Activated T-cell treated with anti-CD3 and anti-CD28 coated beads, Interleukin-2, amount 50 U/mL, for 48 hours (primary cell): ENCODE measurements around the gene ESYT1.
A peak's percentile ranks its signal among the peaks of the same experiment; 100 is the strongest.

Experiments
- DNase-seq, 2 experiments: peaks; one replicate each; pipeline ENCODE4 v3.0.0-alpha.2; 2020

ESYT1 gene

DNA sequence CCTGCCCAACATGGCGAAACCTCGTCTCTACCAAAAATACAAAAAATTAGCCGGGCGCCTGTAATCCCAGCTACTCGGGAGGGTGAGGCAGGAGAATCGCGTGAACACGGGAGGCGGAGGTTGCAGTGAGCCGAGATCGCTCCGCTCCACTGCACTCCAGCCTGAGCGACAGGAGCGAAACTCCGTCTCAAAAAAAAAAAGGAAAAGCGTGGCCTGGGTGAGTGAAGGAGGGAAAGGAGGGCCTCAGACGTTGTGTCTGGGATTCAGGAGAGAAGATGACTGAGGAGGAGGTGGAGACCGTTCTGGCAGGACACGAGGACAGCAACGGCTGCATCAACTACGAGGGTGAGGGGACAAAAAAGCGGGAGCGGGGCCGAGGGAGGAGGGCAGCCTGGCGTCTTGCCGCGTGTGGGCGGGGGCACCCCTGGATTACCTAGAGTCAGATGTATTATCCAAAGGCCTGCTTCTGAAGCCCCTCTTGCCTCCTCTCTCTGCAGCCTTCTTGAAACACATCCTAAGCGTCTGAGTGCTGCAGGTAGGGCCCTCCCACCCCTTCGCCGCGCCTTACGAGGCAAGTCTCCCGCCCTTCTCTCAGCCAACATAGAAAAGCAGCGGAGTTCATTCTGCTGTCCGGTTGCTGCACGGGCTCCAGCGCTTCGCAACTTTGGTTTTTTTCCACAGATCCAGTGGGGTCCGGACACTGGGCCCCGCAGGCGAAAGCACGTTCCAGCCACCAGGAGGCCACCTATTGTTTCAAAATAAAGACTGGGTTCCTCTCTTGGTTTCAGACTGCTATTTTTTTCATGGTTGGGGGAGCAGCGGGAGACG is 29.3 kb downstream of the ESYT1 start:
- DNase-seq, result peak; percentile 75 to 79

DNA sequence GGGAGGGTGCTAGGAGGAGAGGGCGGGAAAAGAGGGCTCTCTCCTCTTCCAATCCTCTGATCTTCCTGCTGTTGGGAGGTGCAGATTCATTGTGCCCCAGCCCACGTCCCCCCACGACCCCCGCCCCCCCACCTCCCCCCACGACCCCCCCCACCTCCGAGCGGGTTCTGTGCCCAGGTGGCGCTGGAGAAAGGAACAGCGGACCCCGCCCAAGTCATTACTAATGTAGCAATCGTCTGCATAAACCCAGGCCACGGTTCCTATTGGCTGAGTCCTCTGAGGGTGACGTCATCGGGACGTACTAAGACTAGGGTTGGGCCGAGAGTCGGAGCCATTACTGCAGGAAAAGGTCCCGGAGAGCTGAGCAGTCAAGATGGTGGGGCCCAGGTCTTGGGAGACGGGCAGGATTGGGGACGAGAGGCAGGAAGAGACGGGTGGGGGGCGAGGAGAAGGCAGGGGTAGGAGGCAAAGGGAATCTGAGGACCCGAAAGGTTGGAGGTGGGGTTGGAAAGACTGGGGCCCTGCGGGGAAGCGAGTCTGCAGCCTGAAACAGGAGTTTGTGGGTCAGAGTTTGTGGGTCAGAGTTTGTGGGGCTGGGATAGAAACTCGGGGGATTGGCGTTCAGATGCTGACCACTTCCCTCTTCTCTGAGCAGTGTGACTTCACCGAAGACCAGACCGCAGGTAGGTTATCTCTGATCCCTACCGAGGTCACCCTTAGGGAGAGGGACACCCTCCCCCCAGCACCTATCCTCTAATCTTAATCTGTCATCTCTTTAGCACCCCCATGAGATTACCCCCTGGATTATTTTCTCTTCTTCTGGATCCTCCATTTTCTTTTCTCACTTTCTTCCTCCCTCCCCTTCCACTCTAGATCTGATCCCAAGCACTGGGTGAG is 30.2 kb downstream of the ESYT1 start, which contains the start of gene MYL6:
TSS of gene MYL6 (plus strand) at position 331 of the 897 bp plus-strand sequence. CDS start at position 374, 43 bp downstream.
- peak; percentile 90 to 91 for DNase-seq

DNA sequence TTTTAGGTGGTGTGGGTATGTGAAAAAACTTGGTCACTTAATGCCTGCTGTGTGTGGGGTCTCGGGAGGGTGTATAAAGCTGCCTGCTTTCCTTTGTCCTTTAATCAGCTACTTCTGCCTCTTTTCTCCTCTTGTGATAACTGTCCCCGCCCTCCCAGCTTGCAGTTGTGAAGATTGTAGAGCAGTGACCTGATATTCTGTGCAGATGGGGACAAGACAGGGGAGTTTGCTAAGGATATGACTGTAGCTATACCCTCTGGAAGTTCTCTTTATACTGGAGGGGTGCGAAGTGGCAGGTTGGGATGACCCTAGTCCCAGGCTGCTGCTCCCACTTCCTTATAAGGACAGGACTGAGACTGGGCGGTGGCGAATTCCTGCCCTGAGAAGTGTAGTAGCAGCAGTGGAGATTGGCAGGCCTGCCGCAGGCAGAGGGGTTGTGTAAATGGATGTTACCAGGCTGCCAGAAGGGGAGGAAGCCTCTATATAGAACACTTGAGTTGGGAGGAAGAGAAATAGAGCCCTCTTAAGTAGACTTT is 30.9 kb downstream of the ESYT1 start:
- DNase-seq, result peak; percentile 46 to 54

DNA sequence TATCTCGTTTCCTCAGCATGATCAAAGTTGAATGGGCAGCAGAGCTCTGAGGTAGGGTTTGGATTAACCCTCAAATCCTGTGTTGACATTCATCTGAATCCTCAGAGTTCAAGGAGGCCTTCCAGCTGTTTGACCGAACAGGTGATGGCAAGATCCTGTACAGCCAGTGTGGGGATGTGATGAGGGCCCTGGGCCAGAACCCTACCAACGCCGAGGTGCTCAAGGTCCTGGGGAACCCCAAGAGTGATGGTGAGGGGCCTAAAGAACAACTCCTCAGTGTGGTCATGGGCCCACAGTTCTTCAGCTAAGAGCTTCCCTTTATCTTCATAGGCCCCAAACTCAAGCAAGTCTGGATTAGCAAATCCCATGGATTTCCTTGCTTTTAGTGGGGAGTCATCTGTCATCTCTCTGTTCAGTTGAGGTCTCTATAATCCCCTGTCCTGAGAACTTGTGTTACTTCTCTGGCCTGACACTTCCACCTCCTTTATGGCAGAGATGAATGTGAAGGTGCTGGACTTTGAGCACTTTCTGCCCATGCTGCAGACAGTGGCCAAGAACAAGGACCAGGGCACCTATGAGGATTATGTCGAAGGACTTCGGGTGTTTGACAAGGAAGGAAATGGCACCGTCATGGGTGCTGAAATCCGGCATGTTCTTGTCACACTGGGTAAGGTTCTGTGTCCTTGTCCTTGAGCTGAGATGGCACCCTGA is 31.6 kb downstream of the ESYT1 start:
- no peak for DNase-seq

DNA sequence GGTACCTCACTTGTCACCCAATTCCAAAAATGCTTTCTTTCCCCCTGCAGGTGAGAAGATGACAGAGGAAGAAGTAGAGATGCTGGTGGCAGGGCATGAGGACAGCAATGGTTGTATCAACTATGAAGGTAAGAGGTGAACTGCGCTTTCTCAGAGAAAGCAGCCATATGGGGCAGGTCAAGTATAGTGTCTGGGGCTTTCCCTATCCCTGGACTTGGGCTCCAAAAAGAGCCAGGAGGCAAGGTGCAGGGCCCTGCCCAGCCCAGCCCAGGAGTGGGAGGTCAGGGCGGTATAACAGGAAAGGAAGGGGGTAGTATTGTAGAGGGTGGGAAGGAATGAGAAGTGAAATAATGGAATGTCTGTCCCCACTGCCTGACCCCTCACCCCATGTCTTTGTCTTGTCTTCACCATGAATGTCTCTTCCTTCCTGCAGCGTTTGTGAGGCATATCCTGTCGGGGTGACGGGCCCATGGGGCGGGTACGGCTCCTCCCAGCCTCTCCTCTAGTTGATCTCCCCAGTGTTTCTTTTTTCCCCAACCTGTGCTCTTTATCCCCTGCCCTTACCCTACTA is 32.2 kb downstream of the ESYT1 start:
- DNase-seq, result peak; percentile 65 to 74

DNA sequence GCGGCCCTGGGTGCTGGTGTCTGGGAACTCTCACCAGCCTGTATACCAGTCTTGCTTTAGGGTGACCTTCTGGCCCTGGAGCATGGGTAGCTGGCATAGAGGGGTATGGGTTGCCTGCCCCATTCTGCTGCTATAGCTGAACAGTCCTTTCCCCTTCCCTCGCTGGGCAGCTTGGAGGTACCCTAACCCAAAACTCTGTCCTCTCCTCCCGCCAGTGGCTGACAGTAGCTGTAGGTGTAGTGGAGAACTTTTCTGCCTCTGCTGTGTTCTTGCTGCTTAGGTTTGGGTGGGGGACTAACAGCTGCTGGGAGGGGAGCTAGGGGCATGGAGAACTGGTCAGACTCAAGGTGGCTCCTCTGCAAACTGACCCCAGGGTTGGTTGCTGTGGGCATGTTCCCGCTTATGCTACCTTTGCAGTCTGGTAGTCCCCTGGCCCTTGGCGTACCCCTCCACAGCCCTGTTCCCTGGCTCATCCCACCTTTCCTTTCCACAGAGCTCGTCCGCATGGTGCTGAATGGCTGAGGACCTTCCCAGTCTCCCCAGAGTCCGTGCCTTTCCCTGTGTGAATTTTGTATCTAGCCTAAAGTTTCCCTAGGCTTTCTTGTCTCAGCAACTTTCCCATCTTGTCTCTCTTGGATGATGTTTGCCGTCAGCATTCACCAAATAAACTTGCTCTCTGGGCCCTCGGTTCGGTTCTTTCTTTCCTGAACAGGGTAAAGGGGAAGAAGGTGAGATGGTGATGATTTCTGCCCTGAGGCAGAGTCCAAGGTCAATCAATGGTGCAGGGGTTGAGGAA is 33.0 kb downstream of the ESYT1 start:
- no peak for DNase-seq

DNA sequence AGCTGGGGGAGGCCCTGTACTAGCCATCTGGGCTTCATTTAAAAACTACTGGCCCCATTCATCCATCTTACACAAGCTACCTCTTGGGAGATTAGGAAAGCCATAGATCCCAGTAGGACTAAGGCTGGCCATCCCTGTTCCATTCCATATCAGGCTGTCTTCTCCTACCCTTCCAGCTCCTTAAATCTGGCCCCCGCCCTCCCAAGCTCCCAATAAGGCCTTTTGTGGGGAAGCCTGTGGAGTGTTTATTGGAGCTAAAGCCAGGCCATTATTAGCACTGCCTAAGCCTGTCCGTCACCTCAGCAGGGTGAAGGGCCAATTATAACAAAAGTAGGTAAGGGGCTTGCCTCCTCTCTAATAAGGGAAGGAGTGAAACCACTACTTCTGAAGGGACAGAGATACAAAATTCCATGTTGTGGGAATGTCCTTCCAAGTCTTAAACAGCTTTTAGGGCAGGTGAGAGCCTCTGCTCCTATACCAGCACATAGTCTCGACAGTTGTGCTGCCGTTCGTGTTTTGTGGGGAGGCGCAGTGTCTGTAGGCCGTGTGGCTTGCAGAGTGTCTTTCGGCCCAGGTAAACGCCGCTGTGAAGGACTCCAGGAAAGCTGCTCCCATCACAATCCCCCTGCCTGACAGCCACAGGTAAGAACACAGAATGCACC is 33.8 kb downstream of the ESYT1 start:
- DNase-seq, result no peak

DNA sequence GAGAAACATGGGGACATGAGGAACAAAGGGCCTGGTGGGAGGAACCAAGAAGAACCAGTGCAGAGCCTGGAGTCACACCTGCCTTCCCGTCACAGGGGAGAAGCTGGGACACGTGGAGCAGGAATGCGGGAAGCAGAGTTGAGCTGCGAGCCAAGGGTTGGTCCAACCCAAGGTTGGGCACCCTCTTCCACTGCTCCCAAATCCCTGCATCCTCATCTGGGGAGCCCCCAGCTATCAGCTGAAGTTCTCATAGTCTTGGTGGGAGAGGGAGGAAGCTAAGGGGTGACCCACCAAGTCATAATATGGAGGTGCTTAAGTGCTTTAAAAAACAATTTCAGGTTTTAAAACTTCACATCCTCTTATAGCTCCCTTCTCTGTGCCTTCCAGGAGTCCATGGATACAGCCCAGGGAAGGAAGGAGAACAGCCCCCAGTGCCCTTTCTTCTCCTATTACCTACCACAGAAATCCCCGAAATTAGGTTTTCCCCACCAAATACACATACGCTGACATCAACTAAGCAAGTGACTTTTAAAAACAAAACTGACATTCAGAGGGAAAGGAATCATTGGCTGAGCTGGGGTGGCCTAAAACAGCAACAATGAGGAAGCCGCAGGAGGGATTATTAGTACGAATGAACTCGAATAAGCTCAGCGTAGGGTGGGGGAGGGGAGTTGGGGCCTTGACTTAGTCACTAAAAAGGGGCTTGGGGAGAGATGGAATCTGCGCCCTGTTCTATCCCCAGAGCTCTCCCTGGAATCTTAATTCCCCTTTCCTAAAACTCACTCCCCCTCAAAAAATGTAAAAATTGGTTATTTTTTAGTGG is 34.6 kb downstream of the ESYT1 start:
- no peak for DNase-seq

DNA sequence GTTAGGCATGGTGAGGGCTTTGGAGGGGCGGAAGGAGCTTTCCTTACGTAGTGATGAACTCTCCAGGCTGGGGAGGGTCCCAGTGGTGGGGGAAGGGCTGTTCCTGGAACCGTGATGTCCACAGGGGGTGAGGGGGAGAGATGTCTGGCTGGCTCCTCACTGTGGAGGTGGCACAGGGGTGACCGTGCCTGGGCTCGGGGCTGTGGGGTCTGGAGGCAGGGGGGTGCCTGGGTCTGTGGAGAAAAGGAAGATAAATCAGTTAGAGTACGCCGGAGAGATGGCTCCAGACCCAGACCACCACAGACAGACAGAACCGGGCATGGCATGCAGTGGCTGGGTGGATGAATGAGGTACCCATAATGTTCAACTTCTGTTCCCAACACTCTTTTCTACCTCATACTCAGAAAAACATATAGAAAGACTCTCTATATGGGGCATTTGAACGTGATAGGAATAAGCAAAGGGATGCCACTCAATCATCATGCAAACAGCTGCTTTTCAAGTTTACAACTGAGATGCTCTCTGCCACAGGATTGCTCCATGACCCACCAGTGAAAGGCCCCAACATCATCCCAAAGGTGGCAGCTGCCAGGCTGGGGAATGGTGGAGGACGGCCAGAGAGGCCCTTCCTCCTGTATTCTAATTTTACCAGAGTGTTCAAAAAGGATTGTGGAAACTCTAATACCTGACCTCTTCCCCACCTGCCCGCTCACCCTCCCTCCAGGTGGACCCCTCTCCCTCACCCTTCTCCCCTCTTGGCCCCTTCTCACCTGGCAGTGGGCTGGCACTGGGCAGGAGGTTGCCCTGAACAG is 35.7 kb downstream of the ESYT1 start:
- DNase-seq, result no peak

DNA sequence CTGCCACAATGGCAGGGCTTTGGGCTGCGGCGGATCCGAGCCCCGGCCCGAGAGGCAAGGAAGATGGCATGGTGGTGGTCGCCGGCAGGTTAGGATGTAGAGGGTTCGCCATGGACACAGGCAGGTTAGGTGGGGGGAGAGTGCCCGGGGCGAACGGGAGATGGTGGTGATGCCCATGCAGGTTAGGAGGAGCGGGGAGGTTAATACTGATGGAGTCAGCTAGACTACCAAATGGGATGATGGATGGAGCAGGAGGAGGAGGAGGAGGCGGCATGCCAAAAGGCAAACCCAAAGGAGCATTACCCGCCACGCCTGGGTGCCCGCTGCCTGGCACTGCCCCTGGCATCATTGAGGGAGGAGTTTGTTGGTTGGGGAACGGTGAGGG is 36.3 kb downstream of the ESYT1 start:
- no peak for DNase-seq

DNA sequence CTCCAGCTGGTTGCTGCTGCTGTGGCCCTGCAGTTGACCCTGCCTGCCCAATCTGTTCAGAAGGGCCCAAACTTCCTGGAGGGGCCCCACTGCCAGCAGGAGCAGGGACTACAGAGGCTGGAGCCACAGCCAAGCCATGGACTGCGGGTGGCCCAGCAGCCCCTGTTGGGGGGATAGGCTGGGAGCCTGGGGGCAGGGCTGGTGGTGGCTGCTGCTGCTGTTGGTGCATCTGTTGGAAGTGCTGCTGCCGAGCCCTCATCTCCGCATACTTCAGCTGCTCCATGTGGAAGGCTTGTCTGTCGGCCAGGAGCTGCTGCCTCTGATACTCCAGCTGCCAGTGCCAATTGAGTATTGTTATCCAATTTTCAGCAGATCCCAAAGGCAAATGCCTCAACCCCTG is 37.3 kb downstream of the ESYT1 start:
- DNase-seq, result no peak

DNA sequence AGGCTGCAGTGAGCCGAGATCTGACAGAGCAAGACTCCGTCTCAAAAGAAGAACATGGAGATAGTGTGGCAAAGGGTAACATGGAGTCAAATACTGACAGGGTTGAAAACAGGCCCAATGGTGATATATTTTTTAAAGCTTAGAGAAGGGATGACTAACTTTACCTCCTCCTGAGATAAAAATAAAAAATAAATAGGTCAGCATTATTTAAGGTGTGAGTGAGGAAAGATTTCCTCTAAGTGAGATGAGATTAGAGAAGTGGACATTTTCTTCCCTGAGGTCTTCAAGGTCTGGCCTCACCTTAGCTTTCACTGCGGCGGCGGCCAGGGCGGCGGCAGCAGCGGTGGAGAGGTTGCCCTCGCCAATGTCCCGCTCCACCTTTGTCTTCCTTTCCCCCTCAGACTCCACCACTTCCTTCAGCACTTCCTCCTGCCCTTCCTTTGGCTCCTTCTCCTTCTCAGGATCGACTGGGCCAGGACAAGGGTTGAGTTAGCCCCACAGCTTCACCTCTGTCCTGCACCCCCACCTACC is 41.2 kb downstream of the ESYT1 start:
- no peak for DNase-seq

DNA sequence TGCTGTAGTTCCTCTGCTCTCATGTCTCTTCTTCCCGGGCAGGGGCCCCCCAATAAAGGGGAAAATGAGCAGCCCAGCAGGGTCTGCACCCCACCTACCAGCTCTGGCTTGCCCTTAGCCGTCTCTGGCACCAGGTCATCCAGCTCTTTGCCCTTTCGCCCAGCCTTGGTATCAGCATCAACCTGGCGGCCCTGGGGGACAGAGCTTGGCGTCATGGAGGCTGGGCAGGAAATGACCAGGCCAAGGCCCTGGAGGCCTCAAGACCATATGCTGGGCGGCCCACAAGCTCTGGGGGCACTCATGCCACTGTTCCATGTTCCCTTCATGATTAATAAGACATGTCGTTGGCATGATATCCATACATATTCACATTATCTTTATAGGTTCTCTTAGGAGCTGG is 44.8 kb downstream of the ESYT1 start:
- no peak for DNase-seq

DNA sequence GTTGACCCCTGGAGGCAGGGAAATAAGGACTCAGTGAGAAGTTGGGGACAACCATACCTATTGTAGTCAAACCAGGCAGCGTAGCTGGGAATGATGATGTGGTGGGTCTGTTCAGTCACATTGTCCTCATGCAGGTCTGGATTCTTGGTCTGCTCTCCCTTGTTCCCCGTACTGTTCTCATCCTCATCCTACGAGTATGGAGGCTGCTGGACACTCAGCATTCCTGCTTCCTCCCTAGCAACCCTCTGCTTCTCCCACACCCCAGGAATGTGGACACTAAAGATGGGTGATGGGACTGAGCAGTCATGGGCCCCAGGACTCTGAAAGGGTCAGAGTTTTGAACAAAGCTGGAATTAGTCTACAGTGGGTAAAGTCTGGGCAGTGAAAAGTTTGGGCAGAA is 50.3 kb downstream of the ESYT1 start:
- DNase-seq, result no peak

DNA sequence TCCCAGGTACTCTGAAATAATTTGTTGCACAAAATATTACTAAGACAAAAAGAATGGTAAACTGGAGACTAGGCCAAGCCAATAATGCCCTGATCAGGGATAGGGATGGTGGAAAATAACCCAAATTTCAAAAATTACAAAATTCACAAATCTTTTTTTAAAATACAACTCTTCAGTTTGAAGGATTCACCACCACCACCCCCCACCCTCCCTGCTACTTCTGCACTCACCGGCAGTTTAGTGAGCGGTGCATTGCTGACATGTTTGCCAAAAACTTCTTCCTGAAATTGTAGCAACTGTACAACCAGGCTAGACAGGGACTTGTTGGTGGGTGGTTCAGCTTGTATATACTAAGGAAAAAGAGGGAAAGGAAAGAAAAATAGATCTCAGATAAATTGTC is 58.9 kb downstream of the ESYT1 start:
- DNase-seq, result no peak

DNA sequence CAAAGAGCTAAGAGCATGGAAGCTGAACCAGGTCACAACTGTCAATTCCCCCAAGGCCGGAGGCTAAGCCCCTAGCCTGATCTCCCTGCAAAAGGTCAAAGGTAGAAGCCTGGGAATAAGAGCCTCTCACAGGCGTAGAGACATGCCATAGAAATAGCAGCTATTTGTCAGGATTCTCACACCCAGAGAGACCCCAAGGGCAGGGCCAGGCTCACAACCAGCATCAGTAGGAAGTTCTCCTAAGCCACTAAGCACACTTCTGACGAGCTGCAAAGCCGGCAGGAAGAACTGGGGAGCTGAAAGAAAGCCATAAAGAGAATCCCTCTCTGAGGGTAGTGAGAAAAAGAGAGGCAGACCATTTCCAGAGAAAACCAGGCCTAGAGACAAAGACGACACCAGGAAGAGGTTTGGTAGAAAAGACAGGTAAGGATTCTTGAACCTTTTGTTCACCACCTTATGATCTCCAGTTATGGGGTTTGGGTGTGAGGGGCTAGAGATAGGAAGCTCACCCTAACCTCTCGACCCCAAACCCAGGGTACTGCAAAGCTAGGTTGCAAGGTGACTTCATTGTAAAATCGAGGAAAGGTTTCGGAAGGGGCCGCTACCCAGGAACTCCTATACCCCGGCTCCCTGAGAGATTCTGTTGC is 60.2 kb downstream of the ESYT1 start:
- no peak for DNase-seq

DNA sequence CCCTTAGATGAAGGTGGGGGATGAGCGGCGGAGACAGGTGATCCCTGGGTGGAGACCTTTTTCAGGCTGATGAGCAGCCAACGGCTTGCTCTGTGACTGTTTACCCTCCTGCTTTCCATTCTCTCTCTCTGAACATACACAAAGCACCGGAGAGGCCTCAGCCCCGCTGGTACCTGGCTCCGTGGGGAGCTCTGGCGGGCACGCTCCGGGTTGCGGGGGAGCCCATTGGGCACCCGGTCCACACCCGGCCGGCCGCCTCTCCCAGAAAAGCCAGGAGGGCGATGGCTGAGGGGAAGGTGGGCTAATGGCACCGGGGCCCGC is 60.7 kb downstream of the ESYT1 start:
- DNase-seq, result peak; percentile 48 to 50

DNA sequence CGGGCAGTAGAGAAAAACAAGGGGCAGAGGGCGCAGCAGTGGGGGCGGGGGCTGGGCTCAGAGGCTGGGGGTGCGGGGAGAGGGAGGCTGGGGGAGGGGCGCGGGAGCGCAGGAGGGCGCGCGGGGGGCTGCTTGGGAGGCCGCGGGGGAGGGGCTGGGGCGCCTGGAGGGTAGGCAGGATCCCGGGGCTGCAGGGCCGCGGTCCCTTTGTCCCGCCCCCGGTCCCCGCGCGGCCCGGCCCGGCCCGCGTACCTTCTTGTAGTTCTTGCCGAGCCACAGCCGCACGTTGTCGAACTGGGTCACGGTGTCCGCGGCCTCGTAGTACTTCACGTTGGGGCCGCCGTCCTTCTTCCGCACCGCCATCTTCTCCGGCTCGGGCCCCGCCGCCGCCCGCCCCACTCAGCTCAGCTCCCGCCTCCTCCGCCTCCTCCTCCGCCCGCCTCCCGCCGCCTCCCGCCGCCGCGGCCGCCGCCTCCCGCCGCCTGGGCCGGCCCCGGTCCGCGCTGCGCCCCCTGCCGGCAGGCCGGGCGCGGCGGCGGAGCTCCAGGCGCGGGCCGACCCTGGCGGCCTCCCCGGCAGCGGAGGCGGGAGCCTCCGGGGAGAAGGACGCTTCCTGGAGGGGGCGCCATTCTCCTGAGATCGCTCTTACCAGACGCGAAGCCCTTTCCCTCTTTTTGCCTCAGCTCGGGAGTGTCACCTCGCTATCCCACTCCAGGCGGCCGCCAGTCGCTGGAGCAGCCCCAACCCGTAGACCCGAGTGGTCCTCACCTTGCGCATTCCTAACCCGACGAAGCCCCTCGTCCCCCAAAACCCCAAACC is 61.2 kb downstream of the ESYT1 start, which contains the start of gene SMARCC2:
TSS of gene SMARCC2 (minus strand) at position 385 of the 819 bp plus-strand sequence. CDS start at position 363, 22 bp downstream.
- DNase-seq, result peak; percentile 87 to 89
